GM21528 (cell line): ENCODE results near the gene MOB3B.
"Not testable (repeated sequence)": the region's sequence is repeated elsewhere in the genome, so short reads cannot be mapped to it uniquely, and the experiment has no call there.

Source experiments
- ATAC-seq: cut with Tn5 transposase; IDR thresholded peaks from one replicate; pipeline ENCODE4 v1.9.1; 2021; ENCODE audit warnings: mild to moderate bottlenecking, moderate library complexity; ENCODE audit not compliant: unreplicated experiment, low FRiP score

Gene MOB3B

DNA sequence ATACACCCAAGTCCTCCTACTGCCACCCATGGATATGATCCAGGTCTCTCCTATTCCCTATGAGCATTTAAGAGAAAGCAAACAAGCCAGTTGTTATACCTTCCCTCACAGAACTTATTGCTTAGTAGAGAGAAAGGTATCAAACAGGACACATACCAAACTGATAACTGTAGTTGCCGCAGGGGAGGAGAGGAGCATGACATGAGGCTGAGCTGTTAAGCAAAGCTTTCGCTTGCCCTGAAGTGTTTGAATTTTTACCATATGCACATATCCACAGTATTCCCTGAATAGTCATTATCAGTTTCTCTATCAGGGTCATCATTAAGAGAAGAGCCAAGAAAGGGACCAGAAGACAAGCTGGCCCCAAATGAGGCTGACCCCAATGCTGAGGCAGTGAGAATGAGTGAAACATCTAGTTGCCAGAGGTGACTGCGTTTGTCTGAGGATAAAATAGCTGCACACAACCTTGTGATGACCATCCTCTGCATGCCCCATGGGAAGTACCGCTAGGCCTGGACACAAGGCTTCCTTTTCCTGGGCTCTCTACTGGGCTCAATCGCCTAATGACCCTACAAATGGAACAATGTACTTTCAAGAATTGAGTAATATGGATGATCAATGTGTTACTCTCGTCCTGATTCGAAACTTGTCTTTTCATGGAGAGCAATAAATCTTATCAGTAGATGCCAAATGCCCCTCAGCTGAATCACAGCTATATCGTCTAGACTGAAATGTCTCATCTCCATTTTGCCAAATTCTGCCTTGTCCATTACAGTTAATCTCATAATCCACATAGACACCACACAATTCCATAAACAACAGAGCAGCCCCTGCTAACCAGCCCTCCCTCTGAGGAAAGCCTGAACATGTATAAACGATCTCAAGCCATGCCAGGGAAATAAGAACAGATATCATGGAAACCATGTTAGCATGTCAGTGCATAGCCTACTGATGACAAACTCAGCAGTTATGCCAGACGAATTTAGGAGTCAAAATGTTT, 9.8 kb downstream of the MOB3B start:
- no peak for ATAC-seq

GRCh38 chr9:27518809-27519208, 10.8 kb downstream of the MOB3B start:
- no peak for ATAC-seq

- ATAC-seq: no peak
These were observed 11.6 kb downstream of the MOB3B start for GRCh38 chr9:27518006-27518405.

GRCh38 chr9:27514551-27514950, 15.1 kb downstream of the MOB3B start:
- ATAC-seq: no peak

DNA sequence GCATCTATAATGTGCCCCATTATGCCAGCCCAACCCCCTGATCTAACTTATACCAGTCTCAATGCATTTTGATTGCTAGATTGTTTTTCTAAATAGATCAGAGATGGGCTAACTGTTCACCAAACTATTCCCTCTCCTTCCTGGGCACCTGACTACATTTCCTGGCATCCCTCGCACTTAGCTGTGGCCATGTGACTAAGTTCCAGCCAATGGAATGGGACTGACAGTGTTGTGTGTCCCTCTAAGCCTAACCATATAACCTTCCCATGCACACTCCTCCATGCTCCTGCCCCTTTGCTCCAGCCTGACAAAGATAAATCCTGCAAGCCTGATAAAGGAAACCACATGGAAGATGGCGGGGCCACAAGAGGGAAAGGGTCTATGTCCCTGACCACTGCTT, 17.8 kb downstream of the MOB3B start:
- no peak for ATAC-seq

GRCh38 chr9:27510780-27511179, 18.8 kb downstream of the MOB3B start:
- ATAC-seq: no peak

GRCh38 chr9:27506981-27507380, 22.6 kb downstream of the MOB3B start:
- ATAC-seq: no peak

DNA sequence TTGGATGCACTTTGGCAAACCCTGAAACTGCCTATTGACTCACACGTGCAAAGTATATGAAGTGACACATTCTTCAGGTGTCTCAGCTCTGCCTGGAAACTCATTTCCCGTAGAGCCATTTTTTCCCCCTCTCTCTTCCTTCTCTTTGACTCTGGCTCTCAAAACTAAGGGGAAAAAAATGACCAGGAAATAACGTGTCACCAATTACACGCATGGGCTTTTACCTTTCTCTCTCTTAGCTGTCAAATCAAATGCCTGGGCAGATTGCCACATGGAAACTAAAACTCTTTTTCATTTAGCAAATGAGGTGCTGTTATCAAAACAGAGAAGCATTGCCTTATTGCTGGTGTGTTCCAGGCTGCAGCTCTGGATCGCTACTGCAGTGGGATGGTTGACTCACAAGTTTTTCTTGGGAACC, 23.9 kb downstream of the MOB3B start:
- no peak for ATAC-seq

DNA sequence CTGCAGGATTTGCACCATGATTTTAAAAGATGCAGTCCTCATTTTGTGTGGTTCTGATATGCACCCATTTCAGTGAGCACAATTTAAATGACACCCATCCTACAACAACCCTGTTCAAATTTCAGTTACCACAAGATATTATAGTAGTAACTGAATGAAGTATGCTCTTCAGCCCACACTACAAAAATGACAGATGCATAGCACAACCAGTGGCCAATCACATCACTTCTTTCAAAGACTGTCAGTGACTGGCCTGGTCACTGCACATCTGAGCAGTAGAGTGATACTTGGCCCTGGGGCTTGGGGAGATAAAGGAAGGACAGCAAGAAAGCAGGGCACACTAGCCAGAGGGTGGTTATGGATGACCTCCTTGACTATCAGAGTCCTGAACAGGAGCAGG, 25.4 kb downstream of the MOB3B start:
- no peak for ATAC-seq

GRCh38 chr9:27503623-27504022, 26.0 kb downstream of the MOB3B start:
- ATAC-seq: no peak

DNA sequence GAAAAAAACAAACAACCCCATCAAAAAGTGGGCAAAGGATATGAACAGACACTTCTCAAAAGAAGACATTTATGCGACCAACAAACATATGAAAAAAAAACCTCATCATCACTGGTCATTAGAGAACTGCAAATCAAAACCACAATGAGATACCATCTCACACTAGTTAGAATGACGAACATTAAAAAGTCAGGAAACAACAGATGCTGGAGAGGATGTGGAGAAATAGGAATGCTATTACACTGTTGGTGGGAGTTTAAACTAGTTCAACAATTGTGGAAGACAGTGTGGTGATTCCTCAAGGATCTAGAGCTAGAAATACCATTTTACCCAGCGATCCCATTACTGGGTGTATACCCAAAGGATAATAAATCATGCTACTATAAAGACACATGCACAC, 28.7 kb downstream of the MOB3B start:
- ATAC-seq: not testable (repeated sequence)

DNA sequence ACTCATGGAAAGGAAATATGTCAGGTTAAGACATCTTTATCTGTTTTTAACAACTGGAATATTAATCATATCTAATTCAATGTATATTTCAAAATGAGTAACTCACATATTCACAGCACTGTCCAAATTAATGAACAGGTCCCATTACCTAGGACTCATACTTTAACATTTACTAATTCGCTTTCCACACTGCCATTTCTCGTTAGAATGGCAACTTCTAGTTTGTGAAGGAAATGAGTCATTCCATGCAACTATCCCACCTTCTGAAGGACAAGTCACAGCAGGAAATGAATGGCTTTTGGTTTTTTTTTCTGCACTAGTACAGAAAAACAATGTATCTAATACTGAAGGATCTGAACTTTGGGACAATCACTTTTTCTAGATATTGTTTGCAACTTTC, 30.2 kb downstream of the MOB3B start:
- ATAC-seq: no peak

GRCh38 chr9:27497883-27498417, 31.7 kb downstream of the MOB3B start:
- ATAC-seq: no peak

GRCh38 chr9:27496135-27496504, 33.5 kb downstream of the MOB3B start:
- ATAC-seq: no peak

- no peak for ATAC-seq
These were observed 34.0 kb downstream of the MOB3B start for GRCh38 chr9:27495480-27496134.

- no peak for ATAC-seq
These were observed 38.5 kb downstream of the MOB3B start for GRCh38 chr9:27491154-27491553.

- peak; percentile 74 for ATAC-seq
These were observed 40.3 kb downstream of the MOB3B start for GRCh38 chr9:27489087-27489876.

DNA sequence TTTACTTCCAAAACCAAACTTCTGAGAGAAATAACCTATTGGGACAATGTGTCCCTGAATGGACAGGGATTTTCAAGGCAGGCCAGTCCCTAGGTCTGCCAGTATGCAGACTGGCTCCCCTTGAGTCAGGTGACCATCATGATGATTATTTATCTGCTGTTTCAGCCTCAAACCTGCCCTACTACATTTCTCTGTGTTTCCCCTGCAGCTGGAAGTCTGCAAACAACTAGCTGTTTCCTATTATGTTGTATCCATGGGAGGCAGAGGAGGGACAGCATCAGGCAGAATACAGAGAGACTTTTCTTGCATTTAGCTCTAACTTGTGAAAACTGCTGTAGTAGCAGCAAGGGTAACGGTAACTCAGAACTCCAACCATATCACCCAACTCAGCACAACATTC, 41.7 kb downstream of the MOB3B start:
- no peak for ATAC-seq

GRCh38 chr9:27487128-27487640, 42.4 kb downstream of the MOB3B start:
- ATAC-seq: no peak

GRCh38 chr9:27485158-27485557, 44.5 kb downstream of the MOB3B start:
- ATAC-seq: peak; percentile 88
